IMR-90 (cell line): ENCODE data around the gene ARHGEF7. TPM values are rescaled to one million over a fixed set of nuclear protein-coding genes. Genes with fewer than 3 reads are reported as not detected.

Experiments
- ATAC-seq: fragments of 200-7000 bp; cut with Tn5 transposase; 2 replicates; pipeline ENCODE4 v1.9.1; 2020; ENCODE audit warnings: low read depth, mild to moderate bottlenecking, moderate library complexity
- BruUV-seq: library from RNA; stranded (reverse); fragments of 400-500 nt; replicated peaks from 2 replicates; lab custom pipeline; 2021; lab: Mats Ljungman, UMichigan
- CTCF ChIA-PET: fragments of 300-600 bp; formaldehyde crosslinking; extraction: SDS; loops from one replicate; lab custom pipeline; 2021; ENCODE audit warnings: antibody characterized with exemption; lab: Yijun Ruan, JAX
- POLR2A ChIA-PET: fragments of 300-600 bp; sonication (Branson Sonifier 250); formaldehyde crosslinking; loops from one replicate; lab custom pipeline; 2022; ENCODE audit warnings: antibody characterized with exemption; ENCODE audit not compliant: unreplicated experiment; lab: Charles Lee
- DNase-seq: peaks from one replicate; pipeline ENCODE4 v3.0.0; 2013
- H2AFZ ChIP-seq: replicated peaks from 2 replicates; pipeline ENCODE3; 2013; ENCODE audit warnings: low read length, mild to moderate bottlenecking; ENCODE audit not compliant: poor library complexity
- H2AK5ac ChIP-seq: 2 replicates; pipeline ENCODE4 v1.6.1; 2013; ENCODE audit warnings: low read depth, low read length, inconsistent platforms
- H2AK9ac ChIP-seq: replicated peaks from 2 replicates; pipeline ENCODE3; 2013; ENCODE audit warnings: mild to moderate bottlenecking, low read depth, low read length, moderate library complexity; ENCODE audit not compliant: poor library complexity
- H2BK120ac ChIP-seq: 2 replicates; pipeline ENCODE4 v1.6.1; 2013; ENCODE audit warnings: low read depth, low read length, inconsistent platforms
- H2BK15ac ChIP-seq: 3 replicates; pipeline ENCODE4 v1.6.1; 2013; ENCODE audit warnings: low read depth, low read length, inconsistent platforms
- H2BK20ac ChIP-seq: 2 replicates; pipeline ENCODE4 v1.6.1; 2013; ENCODE audit warnings: low read depth, mild to moderate bottlenecking, inconsistent platforms, low read length, moderate library complexity
- H2BK5ac ChIP-seq: 2 replicates; pipeline ENCODE4 v1.6.1; 2013; ENCODE audit warnings: mild to moderate bottlenecking, low read depth, low read length, inconsistent platforms; ENCODE audit not compliant: poor library complexity, severe bottlenecking
- H3K14ac ChIP-seq: replicated peaks from 2 replicates; pipeline ENCODE4 v1.6.1; 2013; ENCODE audit warnings: low read depth, low read length, inconsistent platforms
- H3K18ac ChIP-seq: 2 replicates; pipeline ENCODE4 v1.6.1; 2013; ENCODE audit warnings: low read depth, low read length, control low read depth
- H3K23ac ChIP-seq: 2 replicates; pipeline ENCODE4 v1.6.1; 2013; ENCODE audit warnings: low read depth, low read length, inconsistent platforms
- H3K27ac ChIP-seq: 2 replicates; pipeline ENCODE4 v1.5.1; 2013; ENCODE audit warnings: mild to moderate bottlenecking, control low read depth, low read length; ENCODE audit not compliant: insufficient read depth
- H3K27me3 ChIP-seq: 2 replicates; pipeline ENCODE4 v1.6.1; 2013; ENCODE audit warnings: low read length; ENCODE audit not compliant: control insufficient read depth, insufficient read depth
- H3K36me3 ChIP-seq: 2 replicates; pipeline ENCODE4 v1.6.1; 2013; ENCODE audit warnings: low read length, mixed read lengths; ENCODE audit not compliant: control insufficient read depth, insufficient read depth
- H3K4ac ChIP-seq: 2 replicates; pipeline ENCODE4 v1.6.1; 2013; ENCODE audit warnings: low read depth, low read length, inconsistent platforms
- H3K4me1 ChIP-seq: 2 replicates; pipeline ENCODE4 v1.6.1; 2013; ENCODE audit warnings: low read length, mixed read lengths; ENCODE audit not compliant: control insufficient read depth, insufficient read depth
- H3K4me2 ChIP-seq: 2 replicates; pipeline ENCODE4 v1.6.1; 2013; ENCODE audit warnings: low read depth, mild to moderate bottlenecking, control low read depth, low read length, moderate library complexity
- H3K4me3 ChIP-seq: 2 replicates; pipeline ENCODE4 v1.5.1; 2013; ENCODE audit warnings: low read depth, mild to moderate bottlenecking, control low read depth, low read length, moderate library complexity; ENCODE audit not compliant: insufficient read depth
- H3K56ac ChIP-seq: 2 replicates; pipeline ENCODE4 v1.6.1; 2013; ENCODE audit warnings: low read length, inconsistent platforms; ENCODE audit not compliant: insufficient read depth; ENCODE audit errors: extremely low read depth
- H3K79me1 ChIP-seq, 2 experiments: 2 replicates each; pipeline ENCODE4 v1.6.1; 2013; ENCODE audit warnings: low read length in 2 of 2, inconsistent platforms in 1 of 2, low read depth in 1 of 2
- H3K9ac ChIP-seq: 2 replicates; pipeline ENCODE4 v1.6.1; 2013; ENCODE audit warnings: low read depth, low read length, control low read depth
- H3K9me1 ChIP-seq: 2 replicates; pipeline ENCODE4 v1.6.1; 2013; ENCODE audit warnings: low read length, inconsistent platforms; ENCODE audit not compliant: insufficient read depth
- H3K9me3 ChIP-seq: 2 replicates; pipeline ENCODE4 v1.6.1; 2013; ENCODE audit warnings: low read length; ENCODE audit not compliant: control insufficient read depth, insufficient read depth
- H4K20me1 ChIP-seq: 2 replicates; pipeline ENCODE4 v1.6.1; 2013; ENCODE audit warnings: low read length, inconsistent platforms; ENCODE audit not compliant: insufficient read depth
- H4K5ac ChIP-seq: 2 replicates; pipeline ENCODE4 v1.6.1; 2013; ENCODE audit warnings: mild to moderate bottlenecking, low read depth, low read length, control low read depth
- H4K8ac ChIP-seq, 2 experiments: 2 replicates each; pipeline ENCODE4 v1.6.1; 2013; ENCODE audit warnings: low read depth in 2 of 2, low read length in 2 of 2, control low read depth in 1 of 2, inconsistent platforms in 1 of 2
- H4K91ac ChIP-seq: 2 replicates; pipeline ENCODE4 v1.6.1; 2013; ENCODE audit warnings: low read depth, low read length, inconsistent platforms; ENCODE audit not compliant: insufficient read depth
- BHLHE40 ChIP-seq: fragments of 150-350 bp; IDR thresholded peaks from 2 replicates; pipeline ENCODE4 v1.6.1; 2016; ENCODE audit warnings: mild to moderate bottlenecking, low read depth, low read length
- CEBPB ChIP-seq: IDR thresholded peaks from 2 replicates; pipeline ENCODE4 v1.6.1; 2012; ENCODE audit warnings: low read depth, low read length, improper control_type of control experiment
- CHD1 ChIP-seq: IDR thresholded peaks from 2 replicates; pipeline ENCODE4 v1.6.1; 2012; ENCODE audit warnings: low read depth, low read length, improper control_type of control experiment
- CTCF ChIP-seq: conservative IDR thresholded peaks from 2 replicates; pipeline ENCODE4 v1.5.1; 2012; ENCODE audit warnings: mild to moderate bottlenecking, low read depth, low read length, improper control_type of control experiment
- ELK1 ChIP-seq: fragments of 150-350 bp; IDR thresholded peaks from 2 replicates; pipeline ENCODE4 v1.6.1; 2016; ENCODE audit warnings: low read depth, mild to moderate bottlenecking, low read length, moderate library complexity, borderline replicate concordance
- FOS ChIP-seq: fragments of 150-350 bp; IDR thresholded peaks from 2 replicates; pipeline ENCODE4 v1.6.1; 2016; ENCODE audit warnings: low read depth, low read length
- MAFK ChIP-seq: IDR thresholded peaks from 2 replicates; pipeline ENCODE4 v1.6.1; 2012; ENCODE audit warnings: low read depth, low read length, improper control_type of control experiment
- MAZ ChIP-seq: IDR thresholded peaks from 2 replicates; pipeline ENCODE4 v1.6.1; 2012; ENCODE audit warnings: low read depth, mild to moderate bottlenecking, low read length, improper control_type of control experiment, moderate library complexity, borderline replicate concordance
- MXI1 ChIP-seq: IDR thresholded peaks from 2 replicates; pipeline ENCODE4 v1.6.1; 2012; ENCODE audit warnings: low read depth, mild to moderate bottlenecking, low read length, moderate library complexity, borderline replicate concordance
- NFE2L2 ChIP-seq: fragments of 150-350 bp; IDR thresholded peaks from 2 replicates; pipeline ENCODE4 v1.6.1; 2016; ENCODE audit warnings: low read depth, mild to moderate bottlenecking, low read length
- POLR2A ChIP-seq: IDR thresholded peaks from 2 replicates; pipeline ENCODE4 v1.6.1; 2012; ENCODE audit warnings: mild to moderate bottlenecking, low read depth, low read length
- RAD21 ChIP-seq: IDR thresholded peaks from 2 replicates; pipeline ENCODE4 v1.6.1; 2012; ENCODE audit warnings: low read length, improper control_type of control experiment
- RCOR1 ChIP-seq: IDR thresholded peaks from 2 replicates; pipeline ENCODE4 v1.6.1; 2012; ENCODE audit warnings: mild to moderate bottlenecking, low read length, improper control_type of control experiment; ENCODE audit not compliant: insufficient replicate concordance
- RFX5 ChIP-seq: IDR thresholded peaks from 2 replicates; pipeline ENCODE4 v1.8.0; 2012; ENCODE audit warnings: low read depth, mild to moderate bottlenecking, low read length, moderate library complexity
- SMC3 ChIP-seq: fragments of 150-350 bp; IDR thresholded peaks from 2 replicates; pipeline ENCODE4 v1.6.1; 2016; ENCODE audit warnings: low read depth, mild to moderate bottlenecking, antibody characterized with exemption, low read length, moderate library complexity
- USF2 ChIP-seq: fragments of 150-350 bp; IDR thresholded peaks from 2 replicates; pipeline ENCODE4 v1.6.1; 2017; ENCODE audit warnings: mild to moderate bottlenecking, antibody characterized with exemption, low read length, low read depth
- WGBS, 2 experiments: methylation state at CpG; one replicate each; pipeline versions ENCODE4 v1.1.5 to v1.1.7; 2013; ENCODE audit warnings: missing lambda C conversion rate in 2 of 2; ENCODE audit not compliant: insufficient read length in 1 of 2; ENCODE audit errors: extremely low coverage in 2 of 2; 5-methylcytosine and 5-hydroxymethylcytosine counted together
- dilution Hi-C: fragments of 300-500 bp; cut with HindIII; formaldehyde crosslinking; loops from one replicate; pipeline ENCODE4 v1.14.3; 2018; ENCODE audit warnings: low sequenced_read_pairs; ENCODE audit not compliant: unreplicated experiment
- in situ Hi-C: fragments of 300-500 bp; cut with MboI; formaldehyde crosslinking; loops from 3 replicates; pipeline ENCODE4 v1.14.3; 2019; ENCODE audit warnings: low sequenced_read_pairs, inconsistent platforms, mixed read lengths
- intact Hi-C: fragments of 100-400 bp; cut with micrococcal nuclease; formaldehyde crosslinking; loops from 2 replicates; pipeline ENCODE4 v1.10.0; 2022
- polyA plus RNA-seq, 3 experiments: library from polyadenylated mRNA; depleted of rRNA; stranded (reverse); fragments of >200 nt; gene quantifications; 2 replicates each; pipeline ENCODE4 v1.2.3, GENCODE V29; 2012; ENCODE audit warnings: low replicate concordance in 1 of 3
- total RNA-seq: library from RNA; depleted of rRNA; stranded (reverse); fragments of >200 nt; gene quantifications from 2 replicates; pipeline ENCODE4 v1.2.3, GENCODE V29; 2012

The ARHGEF7 gene
- total and polyA plus RNA-seq, 2 of the 4 experiments (the other 2 are of a cell fraction): 32.9 to 59.0 TPM

DNA sequence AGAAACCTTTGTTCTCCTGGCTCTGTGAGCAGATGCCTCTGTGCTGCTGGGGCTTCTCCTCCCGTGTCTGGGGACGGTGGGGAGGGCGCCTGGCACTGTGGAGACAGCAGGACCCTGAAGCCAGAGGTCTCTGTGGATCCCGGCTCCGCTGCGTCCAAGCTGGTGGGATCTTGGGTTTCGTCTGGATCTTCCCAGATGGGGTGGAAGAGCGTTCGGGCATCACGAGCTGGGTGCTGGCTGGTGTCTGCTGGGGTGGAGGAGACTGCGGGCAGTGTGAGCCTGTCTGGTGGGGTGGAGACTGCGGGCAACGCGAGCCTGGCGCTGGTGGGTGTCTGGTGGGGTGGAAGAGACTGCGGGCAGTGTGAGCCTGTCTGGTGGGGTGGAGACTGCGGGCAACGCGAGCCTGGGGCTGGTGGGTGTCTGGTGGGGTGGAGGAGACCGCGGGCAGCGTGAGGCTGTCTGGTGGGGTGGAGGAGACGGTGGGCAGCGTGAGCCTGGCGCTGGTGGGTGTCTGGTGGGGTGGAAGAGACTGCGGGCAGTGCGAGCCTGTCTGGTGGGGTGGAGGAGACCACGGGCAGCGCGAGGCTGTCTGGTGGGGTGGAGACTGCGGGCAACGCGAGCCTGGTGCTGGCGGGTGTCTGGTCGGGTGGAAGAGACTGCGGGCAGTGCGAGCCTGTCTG, 211.0 kb downstream of the ARHGEF7 start:
- Histone ChIP-seq H2AFZ (peak overlapping the region; percentile 43), H4K8ac (no peak overlapping the region), H3K23ac (no peak overlapping the region), H3K79me1 (no peaks in the 10 kb centered on the region), H4K91ac (no peak overlapping the region), H4K5ac (no peak overlapping the region), H2AK5ac (no peak overlapping the region), H4K20me1 (no peaks in the 10 kb centered on the region), H3K9me1 (no peaks in the 10 kb centered on the region), H3K9me3 (no peaks in the 10 kb centered on the region), H3K4me3 (no peak overlapping the region), H2BK20ac (no peak overlapping the region), H3K36me3 (no peaks in the 10 kb centered on the region), H3K4me1 (no peaks in the 10 kb centered on the region), H3K18ac (no peak overlapping the region), H2BK120ac (no peak overlapping the region), H2BK15ac (no peak overlapping the region), H3K27ac (no peak overlapping the region), H3K14ac (no peak overlapping the region), H2AK9ac (no peak overlapping the region), H3K56ac (no peak overlapping the region), H3K27me3 (peaks cover 6% of the 10 kb centered on the region; the same call in 1 of the 2 replicates), H3K4me2 (no peak overlapping the region), H3K4ac (no peak overlapping the region), H2BK5ac (no peak overlapping the region), H3K9ac (no peak overlapping the region)
- no TSS peak for BruUV-seq
- ChIA-PET POLR2A (no interaction called here), CTCF (no interaction called here)
- dilution Hi-C loops: no loop called here
- intact Hi-C loops: no loop called here
- DNase-seq: no peak
- in situ Hi-C loops: no loop called here
- no peak for ATAC-seq
- TF ChIP-seq SMC3 (no peak), POLR2A (no peak), CEBPB (no peak), CHD1 (no peak), RFX5 (no peak), USF2 (no peak), MXI1 (no peak), FOS (no peak), RAD21 (no peak), MAFK (no peak), BHLHE40 (no peak), NFE2L2 (no peak), MAZ (no peak), ELK1 (no peak), RCOR1 (no peak), CTCF (no peak)
- 82% methylated on average over 12 of the region's 37 CpGs; no CpG with 5 or more reads in 1 of the 2 experiments for WGBS, 2 experiments
